ENCODE data around the gene CNTNAP2.

Gene CNTNAP2

GRCh38 chr7:147513451-147513850 lies 1396.8 kb downstream of the CNTNAP2 start:
- DNase-seq = no peak

- DNase-seq = no peak
Measured at GRCh38 chr7:147516391-147516790, 1399.8 kb downstream of the CNTNAP2 start.

- DNase-seq = no peak
Measured at GRCh38 chr7:147519062-147519461, 1402.5 kb downstream of the CNTNAP2 start.

GRCh38 chr7:147523056-147523455 lies 1406.5 kb downstream of the CNTNAP2 start:
- DNase-seq = no peak

- no peak for DNase-seq
Measured at GRCh38 chr7:147524726-147525250, 1408.2 kb downstream of the CNTNAP2 start.

- no peak for DNase-seq
Measured at GRCh38 chr7:147525325-147525724, 1408.7 kb downstream of the CNTNAP2 start.

- no peak for DNase-seq
Measured at GRCh38 chr7:147535701-147536111, 1419.1 kb downstream of the CNTNAP2 start.

GRCh38 chr7:147539685-147540084 lies 1423.1 kb downstream of the CNTNAP2 start:
- DNase-seq = no peak

GRCh38 chr7:147540743-147541142 lies 1424.1 kb downstream of the CNTNAP2 start:
- DNase-seq = no peak

- no peak for DNase-seq
Measured at GRCh38 chr7:147541261-147541660, 1424.7 kb downstream of the CNTNAP2 start.

- peak; percentile 15 to 52 (median 28) for DNase-seq
Measured at GRCh38 chr7:147547252-147547897, 1430.8 kb downstream of the CNTNAP2 start.

- no peak for DNase-seq
Measured at GRCh38 chr7:147556317-147556716, 1439.7 kb downstream of the CNTNAP2 start.

GRCh38 chr7:147563669-147564068 lies 1447.1 kb downstream of the CNTNAP2 start:
- DNase-seq = no peak

- DNase-seq = no peak
Measured at GRCh38 chr7:147564786-147565476, 1448.3 kb downstream of the CNTNAP2 start.

GRCh38 chr7:147567043-147567442 lies 1450.4 kb downstream of the CNTNAP2 start:
- no peak for DNase-seq

GRCh38 chr7:147569116-147569913 lies 1452.7 kb downstream of the CNTNAP2 start:
- no peak for DNase-seq

GRCh38 chr7:147570390-147570789 lies 1453.8 kb downstream of the CNTNAP2 start:
- no peak for DNase-seq

- DNase-seq = no peak
Measured at GRCh38 chr7:147571436-147572185, 1455.0 kb downstream of the CNTNAP2 start.

GRCh38 chr7:147578196-147578595 lies 1461.6 kb downstream of the CNTNAP2 start:
- DNase-seq = no peak

- no peak for DNase-seq
Measured at GRCh38 chr7:147579148-147579547, 1462.5 kb downstream of the CNTNAP2 start.

GRCh38 chr7:147584771-147585193 lies 1468.2 kb downstream of the CNTNAP2 start:
- no peak for DNase-seq

GRCh38 chr7:147586110-147586509 lies 1469.5 kb downstream of the CNTNAP2 start:
- DNase-seq = no peak

Measured in suppressor macrophage (primary cell).